ENCODE data around the gene DBH.

DNA sequence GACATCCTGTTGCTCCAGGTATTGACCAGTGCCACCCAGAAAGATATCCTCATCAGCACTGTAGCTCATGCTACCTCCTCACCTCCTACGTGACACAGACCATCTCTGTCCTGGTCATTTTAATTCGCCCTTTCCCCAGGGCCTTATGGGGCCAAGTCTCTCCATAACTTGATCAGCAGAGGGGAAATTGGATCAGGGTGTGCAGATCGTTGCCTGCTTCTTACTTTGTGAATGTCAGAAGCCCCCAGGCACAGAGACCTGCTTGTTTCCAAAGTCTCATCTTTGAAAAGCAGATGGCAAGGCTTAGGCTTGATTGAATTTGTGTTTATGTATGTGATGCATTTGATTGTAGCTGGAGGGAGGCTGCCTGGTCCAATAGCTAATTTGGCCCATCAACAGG lies 8.8 kb upstream of the DBH start:
- TF ChIP-seq, protein P1, sequence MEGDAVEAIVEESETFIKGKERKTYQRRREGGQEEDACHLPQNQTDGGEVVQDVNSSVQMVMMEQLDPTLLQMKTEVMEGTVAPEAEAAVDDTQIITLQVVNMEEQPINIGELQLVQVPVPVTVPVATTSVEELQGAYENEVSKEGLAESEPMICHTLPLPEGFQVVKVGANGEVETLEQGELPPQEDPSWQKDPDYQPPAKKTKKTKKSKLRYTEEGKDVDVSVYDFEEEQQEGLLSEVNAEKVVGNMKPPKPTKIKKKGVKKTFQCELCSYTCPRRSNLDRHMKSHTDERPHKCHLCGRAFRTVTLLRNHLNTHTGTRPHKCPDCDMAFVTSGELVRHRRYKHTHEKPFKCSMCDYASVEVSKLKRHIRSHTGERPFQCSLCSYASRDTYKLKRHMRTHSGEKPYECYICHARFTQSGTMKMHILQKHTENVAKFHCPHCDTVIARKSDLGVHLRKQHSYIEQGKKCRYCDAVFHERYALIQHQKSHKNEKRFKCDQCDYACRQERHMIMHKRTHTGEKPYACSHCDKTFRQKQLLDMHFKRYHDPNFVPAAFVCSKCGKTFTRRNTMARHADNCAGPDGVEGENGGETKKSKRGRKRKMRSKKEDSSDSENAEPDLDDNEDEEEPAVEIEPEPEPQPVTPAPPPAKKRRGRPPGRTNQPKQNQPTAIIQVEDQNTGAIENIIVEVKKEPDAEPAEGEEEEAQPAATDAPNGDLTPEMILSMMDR (IDR thresholded peaks at IDR 0.05): no peak
- no peak for TF ChIP-seq POLR2A (IDR thresholded peaks at IDR 0.05)

Data from adrenal gland (tissue), 5 donors.